Activated CD4-positive, alpha-beta T cell treated with anti-CD3 and anti-CD28 coated beads, Interleukin-2, amount 10 ng/mL, durations not matched to agents 24 days and 14 days (primary cell): ENCODE results near the gene AFAP1. TPM values are rescaled to one million over a fixed set of nuclear protein-coding genes. Genes with fewer than 3 reads are reported as not detected.

Experiments used
- DNase-seq: peaks from one replicate; pipeline ENCODE4 v3.0.0; 2022
- H3K27ac Mint-ChIP-seq: one replicate; pipeline ENCODE4 v1.8.0; 2022; ENCODE audit warnings: mild to moderate bottlenecking, mixed read lengths
- H3K27me3 Mint-ChIP-seq: one replicate; pipeline ENCODE4 v1.8.0; 2022; ENCODE audit warnings: mixed read lengths
- H3K36me3 Mint-ChIP-seq: one replicate; pipeline ENCODE4 v1.8.0; 2022; ENCODE audit warnings: low read depth, mild to moderate bottlenecking, mixed read lengths
- H3K4me1 Mint-ChIP-seq: one replicate; pipeline ENCODE4 v1.8.0; 2021; ENCODE audit warnings: mixed read lengths
- H3K4me3 Mint-ChIP-seq: one replicate; pipeline ENCODE4 v1.8.0; 2022; ENCODE audit warnings: mild to moderate bottlenecking, moderate library complexity, mixed read lengths
- H3K9me3 Mint-ChIP-seq: one replicate; pipeline ENCODE4 v1.8.0; 2021; ENCODE audit warnings: mixed read lengths
- intact Hi-C: fragments of 100-400 bp; cut with micrococcal nuclease; formaldehyde crosslinking; loops from one replicate; pipeline ENCODE4 v1.15.1; 2023
- total RNA-seq: library from RNA; stranded (reverse); gene quantifications from 2 replicates; pipeline ENCODE4 v1.2.3, GENCODE V29; 2022

Gene AFAP1
- total RNA-seq, 1 donor from 2014 or later: 37.6 TPM

GRCh38 chr4:7733801-7734650, 205.6 kb downstream of the AFAP1 start:
- Mint-ChIP-seq H3K4me3 (no peak overlapping the region), H3K27me3 (no peaks in the 10 kb centered on the region), H3K9me3 (no peaks in the 10 kb centered on the region), H3K27ac (no peak overlapping the region), H3K4me1 (no peaks in the 10 kb centered on the region), H3K36me3 (no peaks in the 10 kb centered on the region)
- no peak for DNase-seq
- intact Hi-C loops: no loop called here

GRCh38 chr4:7733201-7733600, 206.5 kb downstream of the AFAP1 start:
- Mint-ChIP-seq H3K27ac (no peak overlapping the region), H3K27me3 (no peaks in the 10 kb centered on the region), H3K36me3 (no peaks in the 10 kb centered on the region), H3K9me3 (no peaks in the 10 kb centered on the region), H3K4me1 (no peaks in the 10 kb centered on the region), H3K4me3 (no peak overlapping the region)
- intact Hi-C loops: no loop called here
- DNase-seq: no peak

- Mint-ChIP-seq H3K27ac (no peak overlapping the region), H3K4me1 (no peaks in the 10 kb centered on the region), H3K4me3 (no peak overlapping the region), H3K9me3 (no peaks in the 10 kb centered on the region), H3K27me3 (no peaks in the 10 kb centered on the region), H3K36me3 (no peaks in the 10 kb centered on the region)
- intact Hi-C loops: no loop called here
- no peak for DNase-seq
Observed at GRCh38 chr4:7732263-7732662, 207.4 kb downstream of the AFAP1 start.

- H3K4me3 Mint-ChIP-seq: no peak overlapping the region
- H3K4me1 Mint-ChIP-seq: no peaks in the 10 kb centered on the region
- no peaks in the 10 kb centered on the region for H3K36me3 Mint-ChIP-seq
- no peaks in the 10 kb centered on the region for H3K9me3 Mint-ChIP-seq
- no peaks in the 10 kb centered on the region for H3K27me3 Mint-ChIP-seq
- intact Hi-C loops: no loop called here
- DNase-seq: no peak
- no peak overlapping the region for H3K27ac Mint-ChIP-seq
Observed at GRCh38 chr4:7731437-7731836, 208.2 kb downstream of the AFAP1 start.

- no peak for DNase-seq
- H3K9me3 Mint-ChIP-seq: peaks cover 7% of the 10 kb centered on the region
- no peaks in the 10 kb centered on the region for H3K4me1 Mint-ChIP-seq
- no peak overlapping the region for H3K4me3 Mint-ChIP-seq
- no peak overlapping the region for H3K27ac Mint-ChIP-seq
- H3K36me3 Mint-ChIP-seq: no peaks in the 10 kb centered on the region
- intact Hi-C loops: no loop called here
- no peaks in the 10 kb centered on the region for H3K27me3 Mint-ChIP-seq
Observed at GRCh38 chr4:7727749-7728148, 211.9 kb downstream of the AFAP1 start.

- no peaks in the 10 kb centered on the region for H3K4me1 Mint-ChIP-seq
- H3K36me3 Mint-ChIP-seq: no peaks in the 10 kb centered on the region
- H3K9me3 Mint-ChIP-seq: peaks cover 7% of the 10 kb centered on the region
- H3K27ac Mint-ChIP-seq: no peak overlapping the region
- intact Hi-C loops: no loop called here
- peaks cover 2% of the 10 kb centered on the region for H3K27me3 Mint-ChIP-seq
- no peak overlapping the region for H3K4me3 Mint-ChIP-seq
- no peak for DNase-seq
Observed at GRCh38 chr4:7726665-7727413, 212.8 kb downstream of the AFAP1 start.

- no peak for DNase-seq
- Mint-ChIP-seq H3K27me3 (peaks cover 2% of the 10 kb centered on the region), H3K9me3 (peaks cover 7% of the 10 kb centered on the region), H3K36me3 (no peaks in the 10 kb centered on the region), H3K4me1 (no peaks in the 10 kb centered on the region), H3K27ac (no peak overlapping the region), H3K4me3 (no peak overlapping the region)
- intact Hi-C loops: no loop called here
Observed at GRCh38 chr4:7725951-7726350, 213.7 kb downstream of the AFAP1 start.

- intact Hi-C loops: no loop called here
- H3K4me3 Mint-ChIP-seq: no peak overlapping the region
- no peak for DNase-seq
- H3K27me3 Mint-ChIP-seq: peaks cover 8% of the 10 kb centered on the region
- no peaks in the 10 kb centered on the region for H3K4me1 Mint-ChIP-seq
- no peak overlapping the region for H3K27ac Mint-ChIP-seq
- no peaks in the 10 kb centered on the region for H3K36me3 Mint-ChIP-seq
- peaks cover 7% of the 10 kb centered on the region for H3K9me3 Mint-ChIP-seq
Observed at GRCh38 chr4:7723625-7724024, 216.0 kb downstream of the AFAP1 start.

- intact Hi-C loops: loop anchor here (1.0 kb wide), 1 partner anchor 79 kb away; no protein-coding TSS in a partner anchor
- H3K27me3 Mint-ChIP-seq: peaks cover 8% of the 10 kb centered on the region
- H3K4me3 Mint-ChIP-seq: no peak overlapping the region
- peaks cover 7% of the 10 kb centered on the region for H3K9me3 Mint-ChIP-seq
- no peaks in the 10 kb centered on the region for H3K36me3 Mint-ChIP-seq
- no peak overlapping the region for H3K27ac Mint-ChIP-seq
- H3K4me1 Mint-ChIP-seq: no peaks in the 10 kb centered on the region
- no peak for DNase-seq
Observed at GRCh38 chr4:7722766-7723387, 216.8 kb downstream of the AFAP1 start.

- intact Hi-C loops: loop anchor here (1.0 kb wide), 1 partner anchor 80 kb away; no protein-coding TSS in a partner anchor
- no peak overlapping the region for H3K27ac Mint-ChIP-seq
- no peaks in the 10 kb centered on the region for H3K36me3 Mint-ChIP-seq
- H3K4me1 Mint-ChIP-seq: no peaks in the 10 kb centered on the region
- H3K4me3 Mint-ChIP-seq: no peak overlapping the region
- DNase-seq: no peak
- H3K9me3 Mint-ChIP-seq: peaks cover 7% of the 10 kb centered on the region
- peaks cover 8% of the 10 kb centered on the region for H3K27me3 Mint-ChIP-seq
Observed at GRCh38 chr4:7721984-7722551, 217.6 kb downstream of the AFAP1 start.

- Mint-ChIP-seq H3K4me1 (no peaks in the 10 kb centered on the region), H3K4me3 (no peak overlapping the region), H3K36me3 (no peaks in the 10 kb centered on the region), H3K9me3 (peaks cover 4% of the 10 kb centered on the region), H3K27me3 (peaks cover 8% of the 10 kb centered on the region), H3K27ac (no peak overlapping the region)
- DNase-seq: peak; percentile 86
- intact Hi-C loops: loop anchor here (5.0 kb wide), 1 partner anchor 527 kb away; the partner anchor contains the start of gene SORCS2
Observed at GRCh38 chr4:7719354-7720174, 220.1 kb downstream of the AFAP1 start.

GRCh38 chr4:7717946-7718490, 221.6 kb downstream of the AFAP1 start:
- no peak overlapping the region for H3K4me3 Mint-ChIP-seq
- H3K36me3 Mint-ChIP-seq: no peaks in the 10 kb centered on the region
- intact Hi-C loops: loop anchor here (5.0 kb wide), 1 partner anchor 526 kb away; the partner anchor contains the start of gene SORCS2
- no peak for DNase-seq
- no peak overlapping the region for H3K27ac Mint-ChIP-seq
- no peaks in the 10 kb centered on the region for H3K4me1 Mint-ChIP-seq
- H3K9me3 Mint-ChIP-seq: no peaks in the 10 kb centered on the region
- peaks cover 8% of the 10 kb centered on the region for H3K27me3 Mint-ChIP-seq

GRCh38 chr4:7717161-7717560, 222.5 kb downstream of the AFAP1 start:
- Mint-ChIP-seq H3K4me1 (no peaks in the 10 kb centered on the region), H3K4me3 (no peak overlapping the region), H3K27ac (no peak overlapping the region), H3K9me3 (no peaks in the 10 kb centered on the region), H3K36me3 (no peaks in the 10 kb centered on the region), H3K27me3 (peaks cover 6% of the 10 kb centered on the region)
- DNase-seq: no peak
- intact Hi-C loops: loop anchor here (5.0 kb wide), 1 partner anchor 525 kb away; the partner anchor contains the start of gene SORCS2
